Measurements from ENCODE around the gene PARVG.

The PARVG gene

GRCh38 chr22:44166498-44167276 lies 14.0 kb upstream of the PARVG start:
- TF ChIP-seq EZH2 (IDR thresholded peaks at IDR 0.05) (no peak), POLR2AphosphoS5 (IDR thresholded peaks at IDR 0.05; ENCODE audit: borderline replicate concordance, low read depth, low read length) (no peak), FOXP2 (optimal IDR thresholded peaks at IDR 0.05; ENCODE audit: control extremely low read depth, extremely low read length, insufficient read depth) (no peak)
- no peak for DNase-seq (ENCODE audit: low read depth, low spot score)

GRCh38 chr22:44167501-44167900 lies 13.2 kb upstream of the PARVG start:
- TF ChIP-seq FOXP2 (optimal IDR thresholded peaks at IDR 0.05; ENCODE audit: control extremely low read depth, extremely low read length, insufficient read depth) (no peak), POLR2AphosphoS5 (IDR thresholded peaks at IDR 0.05; ENCODE audit: borderline replicate concordance, low read depth, low read length) (no peak), EZH2 (IDR thresholded peaks at IDR 0.05) (no peak)
- Histone ChIP-seq H3K4me3 (no peak overlapping the region), H3K9me3 (ENCODE audit: low read depth, low read length) (no peaks in the 10 kb centered on the region), H3K27ac (no peak overlapping the region), H3K9ac (ENCODE audit: insufficient read length) (no peak overlapping the region), H3K36me3 (ENCODE audit: insufficient read depth, low read length) (no peaks in the 10 kb centered on the region)
- no peak for DNase-seq (ENCODE audit: low read depth, low spot score)

More at GRCh38 chr22:44166498-44167276, 14.0 kb upstream of the PARVG start:
- no peak overlapping the region for H3K27ac ChIP-seq
- no peaks in the 10 kb centered on the region for H3K9me3 ChIP-seq (ENCODE audit: low read depth, low read length)
- H3K36me3 ChIP-seq (ENCODE audit: insufficient read depth, low read length) = no peaks in the 10 kb centered on the region
- H3K9ac ChIP-seq (ENCODE audit: insufficient read length) = no peak overlapping the region
- H3K4me3 ChIP-seq = no peak overlapping the region

- no peak overlapping the region for H3K27ac ChIP-seq
- no peaks in the 10 kb centered on the region for H3K9me3 ChIP-seq (ENCODE audit: low read depth, low read length)
- H3K9ac ChIP-seq (ENCODE audit: insufficient read length) = no peak overlapping the region
- no peaks in the 10 kb centered on the region for H3K36me3 ChIP-seq (ENCODE audit: insufficient read depth, low read length)
- TF ChIP-seq EZH2 (IDR thresholded peaks at IDR 0.05) (no peak), POLR2AphosphoS5 (IDR thresholded peaks at IDR 0.05; ENCODE audit: borderline replicate concordance, low read depth, low read length) (no peak), FOXP2 (optimal IDR thresholded peaks at IDR 0.05; ENCODE audit: control extremely low read depth, extremely low read length, insufficient read depth) (no peak)
- no peak overlapping the region for H3K4me3 ChIP-seq
- DNase-seq (ENCODE audit: low read depth, low spot score) = no peak
These were observed 12.5 kb upstream of the PARVG start for GRCh38 chr22:44168206-44168605.

- no peak for DNase-seq (ENCODE audit: low read depth, low spot score)
- Histone ChIP-seq H3K4me3 (no peak overlapping the region), H3K9me3 (ENCODE audit: low read depth, low read length) (no peaks in the 10 kb centered on the region), H3K27ac (no peak overlapping the region), H3K9ac (ENCODE audit: insufficient read length) (no peak overlapping the region), H3K36me3 (ENCODE audit: insufficient read depth, low read length) (no peaks in the 10 kb centered on the region)
- no peak for TF ChIP-seq EZH2 (IDR thresholded peaks at IDR 0.05)
- no peak for TF ChIP-seq FOXP2 (optimal IDR thresholded peaks at IDR 0.05; ENCODE audit: control extremely low read depth, extremely low read length, insufficient read depth)
- no peak for TF ChIP-seq POLR2AphosphoS5 (IDR thresholded peaks at IDR 0.05; ENCODE audit: borderline replicate concordance, low read depth, low read length)
These were observed 10.3 kb upstream of the PARVG start for GRCh38 chr22:44170470-44170869.

GRCh38 chr22:44171561-44171960 lies 9.2 kb upstream of the PARVG start:
- Histone ChIP-seq H3K9ac (ENCODE audit: insufficient read length) (no peak overlapping the region), H3K36me3 (ENCODE audit: insufficient read depth, low read length) (no peaks in the 10 kb centered on the region), H3K4me3 (no peak overlapping the region), H3K9me3 (ENCODE audit: low read depth, low read length) (no peaks in the 10 kb centered on the region), H3K27ac (no peak overlapping the region)
- DNase-seq (ENCODE audit: low read depth, low spot score) = no peak
- TF ChIP-seq POLR2AphosphoS5 (IDR thresholded peaks at IDR 0.05; ENCODE audit: borderline replicate concordance, low read depth, low read length) (no peak), EZH2 (IDR thresholded peaks at IDR 0.05) (no peak), FOXP2 (optimal IDR thresholded peaks at IDR 0.05; ENCODE audit: control extremely low read depth, extremely low read length, insufficient read depth) (no peak)

DNA sequence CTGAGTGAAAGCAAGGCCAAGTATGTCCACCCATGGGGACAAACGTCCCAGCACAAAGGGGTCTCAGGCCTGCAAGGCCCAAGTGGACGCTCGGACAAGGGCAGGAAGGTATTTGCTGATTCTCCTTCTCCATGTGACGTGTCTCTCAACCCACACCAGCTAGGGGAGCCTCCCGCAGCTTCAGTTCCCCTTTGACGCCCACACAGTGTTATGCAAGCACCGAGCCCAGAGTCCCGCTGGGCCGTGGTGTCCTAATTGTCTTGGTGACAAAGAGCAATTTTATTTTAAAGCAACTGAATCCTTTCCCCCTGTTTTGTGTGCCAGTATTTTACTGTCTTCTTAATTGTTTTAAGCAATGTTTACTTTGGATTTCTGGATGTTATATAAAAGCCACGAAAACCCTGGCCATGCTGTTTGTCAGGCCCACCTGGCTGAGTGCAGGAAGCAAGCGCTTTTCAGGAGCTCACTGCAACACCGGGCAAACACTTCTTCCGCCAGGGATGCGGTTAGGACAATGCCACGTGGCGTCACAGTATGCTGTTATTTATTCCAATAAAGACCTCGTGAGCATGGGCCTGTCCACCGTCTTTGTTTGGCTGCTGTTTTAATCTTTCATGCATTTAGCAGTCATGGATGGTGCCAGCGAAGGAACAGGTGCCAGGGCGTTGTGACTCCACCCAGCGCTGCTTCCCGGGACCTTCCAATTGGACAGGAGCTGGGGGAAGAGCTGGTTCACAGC lies 8.2 kb upstream of the PARVG start:
- H3K9me3 ChIP-seq (ENCODE audit: low read depth, low read length) = no peaks in the 10 kb centered on the region
- TF ChIP-seq POLR2AphosphoS5 (IDR thresholded peaks at IDR 0.05; ENCODE audit: borderline replicate concordance, low read depth, low read length) (no peak), EZH2 (IDR thresholded peaks at IDR 0.05) (no peak), FOXP2 (optimal IDR thresholded peaks at IDR 0.05; ENCODE audit: control extremely low read depth, extremely low read length, insufficient read depth) (no peak)
- DNase-seq (ENCODE audit: low read depth, low spot score) = no peak
- no peaks in the 10 kb centered on the region for H3K36me3 ChIP-seq (ENCODE audit: insufficient read depth, low read length)
- no peak overlapping the region for H3K4me3 ChIP-seq
- H3K27ac ChIP-seq = no peak overlapping the region
- H3K9ac ChIP-seq (ENCODE audit: insufficient read length) = no peak overlapping the region

DNA sequence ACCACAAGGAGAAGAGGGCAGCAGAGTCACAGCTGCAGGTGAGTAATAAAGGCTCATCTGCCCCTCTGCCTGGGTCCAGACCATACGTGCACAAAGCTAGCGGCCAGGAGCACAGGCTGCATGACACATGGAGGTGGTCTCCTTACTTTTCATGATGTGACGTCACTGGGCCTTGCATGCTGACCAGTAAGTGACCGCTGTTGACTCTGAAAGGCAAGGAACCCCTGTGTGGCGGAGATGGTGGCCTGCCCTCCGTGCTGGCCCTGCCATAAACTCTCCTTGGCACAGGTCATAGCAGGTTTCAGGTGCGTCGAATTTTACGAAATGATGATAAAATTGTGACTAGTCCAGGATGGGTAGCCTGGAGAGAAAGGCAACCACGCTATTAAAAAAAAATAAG lies 7.6 kb upstream of the PARVG start:
- no peak for TF ChIP-seq POLR2AphosphoS5 (IDR thresholded peaks at IDR 0.05; ENCODE audit: borderline replicate concordance, low read depth, low read length)
- no peak for TF ChIP-seq FOXP2 (optimal IDR thresholded peaks at IDR 0.05; ENCODE audit: control extremely low read depth, extremely low read length, insufficient read depth)
- no peak for TF ChIP-seq EZH2 (IDR thresholded peaks at IDR 0.05)
- H3K9me3 ChIP-seq (ENCODE audit: low read depth, low read length) = no peaks in the 10 kb centered on the region
- H3K27ac ChIP-seq = no peak overlapping the region
- no peak overlapping the region for H3K9ac ChIP-seq (ENCODE audit: insufficient read length)
- H3K4me3 ChIP-seq = no peak overlapping the region
- H3K36me3 ChIP-seq (ENCODE audit: insufficient read depth, low read length) = no peaks in the 10 kb centered on the region
- no peak for DNase-seq (ENCODE audit: low read depth, low spot score)

GRCh38 chr22:44175676-44176075 lies 5.0 kb upstream of the PARVG start:
- Histone ChIP-seq H3K9me3 (ENCODE audit: low read depth, low read length) (no peaks in the 10 kb centered on the region), H3K36me3 (ENCODE audit: insufficient read depth, low read length) (no peaks in the 10 kb centered on the region), H3K4me3 (no peak overlapping the region), H3K27ac (no peak overlapping the region), H3K9ac (ENCODE audit: insufficient read length) (no peak overlapping the region)
- DNase-seq (ENCODE audit: low read depth, low spot score) = no peak
- TF ChIP-seq POLR2AphosphoS5 (IDR thresholded peaks at IDR 0.05; ENCODE audit: borderline replicate concordance, low read depth, low read length) (no peak), FOXP2 (optimal IDR thresholded peaks at IDR 0.05; ENCODE audit: control extremely low read depth, extremely low read length, insufficient read depth) (no peak), EZH2 (IDR thresholded peaks at IDR 0.05) (no peak)

All from SK-N-MC (cell line).